ENCODE measurements around the gene RPTOR.

DNA sequence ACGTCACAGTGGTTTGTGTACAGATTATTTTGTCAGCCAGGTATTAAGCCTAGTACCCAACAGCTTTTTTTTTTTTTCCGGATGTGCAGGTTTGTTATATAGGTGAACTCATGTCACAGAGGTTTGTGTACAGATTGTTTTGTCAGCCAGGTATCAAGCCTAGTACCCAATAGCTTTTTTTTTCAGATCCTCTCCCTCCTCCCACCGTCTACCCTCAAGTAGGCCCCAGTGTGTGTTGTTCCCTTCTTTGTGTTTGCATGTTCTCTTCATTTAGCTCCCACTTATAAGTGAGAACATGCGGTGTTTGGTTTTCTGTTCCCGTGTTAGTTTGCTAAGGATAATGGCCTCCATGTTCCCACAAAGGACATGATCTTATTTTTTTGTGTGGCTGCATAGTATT, 19.9 kb downstream of the RPTOR start:
- no peak for TF ChIP-seq POLR2A (IDR thresholded peaks at IDR 0.05; ENCODE audit: low read depth, low read length)
- TF ChIP-seq POLR2AphosphoS5 (IDR thresholded peaks at IDR 0.05; ENCODE audit: low read depth, low read length), result no peak

All from GM12891 (cell line).